Measurements from ENCODE around the gene AGMO. TPM values are rescaled to one million over a fixed set of nuclear protein-coding genes. Genes with fewer than 3 reads are reported as not detected.
"Not testable (repeated sequence)": the region's sequence is repeated elsewhere in the genome, so short reads cannot be mapped to it uniquely, and the experiment has no call there.

Gene AGMO
- total RNA-seq, 1 donor from 2014 or later = not detected

DNA sequence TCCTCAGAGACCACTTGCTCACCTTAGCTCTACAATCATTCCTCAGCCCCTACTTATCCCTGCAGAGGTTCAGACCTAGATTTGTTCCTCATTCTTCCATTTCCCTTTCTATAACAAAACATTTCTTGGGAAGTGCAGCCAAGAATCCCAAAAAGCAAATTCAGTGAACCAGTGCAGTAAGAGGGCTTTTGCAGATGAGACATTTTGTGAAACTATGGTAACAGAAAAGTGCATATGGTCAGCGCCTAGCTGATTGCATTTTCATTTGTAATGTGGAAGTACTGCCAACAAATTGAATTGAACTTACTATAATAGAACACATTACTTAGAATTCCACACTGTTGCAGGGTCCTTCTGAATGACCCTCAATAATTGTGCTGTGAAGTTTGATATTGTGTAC, 18.6 kb downstream of the AGMO start:
- Mint-ChIP-seq H3K4me1 (ENCODE audit: unreplicated experiment) (no peaks in the 10 kb centered on the region), H3K36me3 (ENCODE audit: low read depth, unreplicated experiment) (no peaks in the 10 kb centered on the region), H3K27ac (ENCODE audit: unreplicated experiment) (no peak overlapping the region), H3K4me3 (ENCODE audit: unreplicated experiment) (no peak overlapping the region), H3K27me3 (ENCODE audit: unreplicated experiment) (no peaks in the 10 kb centered on the region), H3K9me3 (ENCODE audit: unreplicated experiment) (no peaks in the 10 kb centered on the region)
- TF ChIP-seq, protein P1, sequence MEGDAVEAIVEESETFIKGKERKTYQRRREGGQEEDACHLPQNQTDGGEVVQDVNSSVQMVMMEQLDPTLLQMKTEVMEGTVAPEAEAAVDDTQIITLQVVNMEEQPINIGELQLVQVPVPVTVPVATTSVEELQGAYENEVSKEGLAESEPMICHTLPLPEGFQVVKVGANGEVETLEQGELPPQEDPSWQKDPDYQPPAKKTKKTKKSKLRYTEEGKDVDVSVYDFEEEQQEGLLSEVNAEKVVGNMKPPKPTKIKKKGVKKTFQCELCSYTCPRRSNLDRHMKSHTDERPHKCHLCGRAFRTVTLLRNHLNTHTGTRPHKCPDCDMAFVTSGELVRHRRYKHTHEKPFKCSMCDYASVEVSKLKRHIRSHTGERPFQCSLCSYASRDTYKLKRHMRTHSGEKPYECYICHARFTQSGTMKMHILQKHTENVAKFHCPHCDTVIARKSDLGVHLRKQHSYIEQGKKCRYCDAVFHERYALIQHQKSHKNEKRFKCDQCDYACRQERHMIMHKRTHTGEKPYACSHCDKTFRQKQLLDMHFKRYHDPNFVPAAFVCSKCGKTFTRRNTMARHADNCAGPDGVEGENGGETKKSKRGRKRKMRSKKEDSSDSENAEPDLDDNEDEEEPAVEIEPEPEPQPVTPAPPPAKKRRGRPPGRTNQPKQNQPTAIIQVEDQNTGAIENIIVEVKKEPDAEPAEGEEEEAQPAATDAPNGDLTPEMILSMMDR (IDR thresholded peaks at IDR 0.05; ENCODE audit: unreplicated experiment) = no peak
- DNase-seq (ENCODE audit: low spot score) = no peak

DNA sequence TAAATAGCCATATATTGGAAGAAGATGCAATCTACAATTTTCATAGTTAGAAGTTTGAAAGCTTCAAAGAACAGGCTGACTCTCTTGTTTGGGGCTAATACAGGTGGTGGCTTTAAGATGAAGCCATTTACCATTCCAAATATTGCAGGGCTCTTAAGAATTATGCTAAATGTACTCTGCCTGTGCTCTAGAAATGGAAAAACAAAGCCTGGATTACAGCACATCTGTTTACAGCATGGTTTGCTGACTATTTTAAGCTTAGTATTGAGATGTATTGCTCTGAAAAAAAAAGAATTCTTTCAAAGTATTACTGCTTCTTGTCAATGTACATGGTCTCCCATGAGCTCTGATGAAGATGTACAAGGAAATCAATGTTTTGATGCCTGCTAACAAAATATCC, 34.2 kb downstream of the AGMO start:
- H3K4me1 Mint-ChIP-seq (ENCODE audit: unreplicated experiment) = no peaks in the 10 kb centered on the region
- H3K27me3 Mint-ChIP-seq (ENCODE audit: unreplicated experiment) = no peaks in the 10 kb centered on the region
- no peaks in the 10 kb centered on the region for H3K36me3 Mint-ChIP-seq (ENCODE audit: low read depth, unreplicated experiment)
- no peak for DNase-seq (ENCODE audit: low spot score)
- no peak overlapping the region for H3K27ac Mint-ChIP-seq (ENCODE audit: unreplicated experiment)
- no peak overlapping the region for H3K4me3 Mint-ChIP-seq (ENCODE audit: unreplicated experiment)
- TF ChIP-seq, protein P1 (IDR thresholded peaks at IDR 0.05; ENCODE audit: unreplicated experiment) = no peak
- no peaks in the 10 kb centered on the region for H3K9me3 Mint-ChIP-seq (ENCODE audit: unreplicated experiment)

DNA sequence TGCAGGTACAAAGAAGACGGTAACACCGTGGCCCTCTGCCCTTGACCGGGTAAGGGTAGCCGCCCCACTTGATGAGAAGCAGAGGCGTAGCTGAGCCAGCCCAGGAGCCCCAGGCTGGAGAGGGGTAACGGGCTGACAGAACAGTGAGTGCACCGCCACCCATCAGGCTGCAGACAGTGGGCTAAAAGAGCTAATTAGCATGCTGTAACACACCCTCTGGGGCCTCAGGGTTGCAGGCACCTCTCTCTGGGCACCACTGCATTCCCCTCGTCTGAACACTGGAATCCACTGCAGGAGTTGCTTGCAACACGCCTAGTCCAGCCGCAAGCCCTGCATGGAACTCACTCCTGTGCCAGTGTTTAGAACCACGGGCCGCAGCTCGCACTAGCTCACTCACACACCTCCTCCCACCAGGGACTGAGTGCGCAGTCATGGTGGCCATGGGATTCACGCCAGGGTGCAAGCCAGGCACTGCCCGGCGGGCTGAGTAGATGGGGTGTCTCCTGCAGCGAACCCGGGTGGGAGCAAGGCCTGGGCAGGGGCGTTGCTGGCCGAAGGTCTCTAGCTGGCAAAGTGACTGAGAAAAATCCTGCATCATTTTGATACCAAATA, 36.1 kb downstream of the AGMO start:
- Mint-ChIP-seq H3K27me3 (ENCODE audit: unreplicated experiment) (no peaks in the 10 kb centered on the region), H3K36me3 (ENCODE audit: low read depth, unreplicated experiment) (no peaks in the 10 kb centered on the region), H3K27ac (ENCODE audit: unreplicated experiment) (no peak overlapping the region), H3K9me3 (ENCODE audit: unreplicated experiment) (no peaks in the 10 kb centered on the region), H3K4me3 (ENCODE audit: unreplicated experiment) (no peak overlapping the region), H3K4me1 (ENCODE audit: unreplicated experiment) (no peaks in the 10 kb centered on the region)
- TF ChIP-seq, protein P1 (IDR thresholded peaks at IDR 0.05; ENCODE audit: unreplicated experiment) = no peak
- no peak for DNase-seq (ENCODE audit: low spot score)

DNA sequence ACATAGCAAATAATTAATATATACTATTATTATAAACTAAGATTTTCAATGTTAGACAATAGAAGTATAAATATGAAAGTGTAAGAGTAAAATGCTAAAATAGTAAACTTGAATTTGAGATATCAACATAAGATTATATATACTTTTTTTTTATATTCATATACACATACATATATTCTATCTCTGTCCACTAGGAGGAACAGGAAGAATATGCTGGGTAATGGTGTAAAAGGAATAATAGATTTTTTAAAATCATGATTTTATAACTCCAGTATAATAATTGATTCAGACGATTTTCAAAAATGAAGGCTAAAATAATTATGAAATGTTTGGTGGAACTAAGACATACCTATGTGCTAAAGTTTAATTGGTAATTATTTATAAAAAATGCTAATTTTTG, 37.7 kb downstream of the AGMO start:
- no peak overlapping the region for H3K27ac Mint-ChIP-seq (ENCODE audit: unreplicated experiment)
- no peak overlapping the region for H3K4me3 Mint-ChIP-seq (ENCODE audit: unreplicated experiment)
- no peaks in the 10 kb centered on the region for H3K9me3 Mint-ChIP-seq (ENCODE audit: unreplicated experiment)
- H3K27me3 Mint-ChIP-seq (ENCODE audit: unreplicated experiment) = no peaks in the 10 kb centered on the region
- DNase-seq (ENCODE audit: low spot score) = no peak
- no peaks in the 10 kb centered on the region for H3K4me1 Mint-ChIP-seq (ENCODE audit: unreplicated experiment)
- TF ChIP-seq, protein P1 (IDR thresholded peaks at IDR 0.05; ENCODE audit: unreplicated experiment) = no peak
- H3K36me3 Mint-ChIP-seq (ENCODE audit: low read depth, unreplicated experiment) = no peaks in the 10 kb centered on the region

DNA sequence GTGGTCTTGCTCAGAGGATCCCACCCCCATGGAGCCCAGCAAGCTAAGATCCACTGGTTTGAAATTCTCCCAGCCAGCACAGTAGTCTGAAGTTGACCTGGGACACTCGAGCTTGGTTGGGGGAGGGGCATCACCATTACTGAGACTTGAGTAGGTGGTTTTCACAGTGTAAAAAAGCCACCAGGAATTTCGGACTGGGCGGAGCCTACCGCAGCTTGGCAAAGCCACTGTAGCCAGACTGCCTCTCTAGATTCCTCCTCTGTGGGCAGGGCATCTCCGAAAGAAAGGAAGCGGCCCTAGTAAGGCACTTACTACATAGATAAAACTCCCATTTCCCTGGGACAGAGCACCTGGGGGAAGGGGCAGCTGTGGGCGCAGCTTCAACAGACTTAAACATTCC, 44.0 kb downstream of the AGMO start:
- not testable (repeated sequence) for H3K27ac Mint-ChIP-seq (ENCODE audit: unreplicated experiment)

More for the DNA sequence above, 44.0 kb downstream of the AGMO start:
- not testable (repeated sequence) for H3K9me3 Mint-ChIP-seq (ENCODE audit: unreplicated experiment); DNase-seq (ENCODE audit: low spot score); H3K27me3 Mint-ChIP-seq (ENCODE audit: unreplicated experiment); H3K4me1 Mint-ChIP-seq (ENCODE audit: unreplicated experiment); H3K36me3 Mint-ChIP-seq (ENCODE audit: low read depth, unreplicated experiment); H3K4me3 Mint-ChIP-seq (ENCODE audit: unreplicated experiment)
